Coronary artery (tissue), 2 donors: ENCODE data around the gene SLC9A8.

ENCODE experiments used
- DNase-seq: peaks from one replicate; pipeline ENCODE4 v3.0.0-alpha.2; 2017; ENCODE audit warnings: low spot score
- H3K27ac ChIP-seq, 2 donors: fragments of 200-600 bp; sonication (generic); one replicate each; pipeline ENCODE4 v1.5.1; 2016 to 2019
- H3K4me3 ChIP-seq: fragments of 200-600 bp; sonication (generic); 2 replicates; pipeline ENCODE4 v1.5.1; 2016; ENCODE audit warnings: mild to moderate bottlenecking, moderate library complexity
- CTCF ChIP-seq: fragments of 200-600 bp; sonication (generic); IDR thresholded peaks from one replicate; pipeline ENCODE4 v1.5.1; 2019; ENCODE audit warnings: antibody characterized with exemption

Gene SLC9A8

GRCh38 chr20:49812507-49813304, at the start of gene SLC9A8:
SLC9A8 (plus strand) TSS chr20:49812828; CDS start chr20:49812923, 95 bp downstream.
- H3K4me3 ChIP-seq = peak within 1 kb of the TSS; percentile 74
- DNase-seq = peak; percentile 95
- no peak for TF ChIP-seq CTCF
- H3K27ac ChIP-seq = peak within 1 kb of the TSS; percentile 92 to 97

- no peak for DNase-seq
- Histone ChIP-seq H3K4me3 (no peak overlapping the region), H3K27ac (no peak overlapping the region)
- no peak for TF ChIP-seq CTCF
These were observed 49.5 kb upstream of the SLC9A8 start for GRCh38 chr20:49762940-49763766.

GRCh38 chr20:49765413-49765736, 47.3 kb upstream of the SLC9A8 start:
- DNase-seq = no peak
- Histone ChIP-seq H3K27ac (no peak overlapping the region), H3K4me3 (no peak overlapping the region)
- no peak for TF ChIP-seq CTCF

- no peak for TF ChIP-seq CTCF
- no peak overlapping the region for H3K4me3 ChIP-seq
- no peak overlapping the region for H3K27ac ChIP-seq
- no peak for DNase-seq
These were observed 46.6 kb upstream of the SLC9A8 start for GRCh38 chr20:49765846-49766541.

- TF ChIP-seq CTCF = no peak
- no peak overlapping the region for H3K27ac ChIP-seq
- no peak overlapping the region for H3K4me3 ChIP-seq
These were observed 45.6 kb upstream of the SLC9A8 start for GRCh38 chr20:49766979-49767521.

GRCh38 chr20:49768204-49769047, 44.2 kb upstream of the SLC9A8 start:
- H3K27ac ChIP-seq = peak overlapping the region in 1 of 2 donors; percentile 63
- H3K4me3 ChIP-seq = no peak overlapping the region
- DNase-seq = no peak
- no peak for TF ChIP-seq CTCF

More at GRCh38 chr20:49766979-49767521, 45.6 kb upstream of the SLC9A8 start:
- DNase-seq = no peak
